ENCODE measurements around the gene ZNF20. TPM values are rescaled to one million over a fixed set of nuclear protein-coding genes. Genes with fewer than 3 reads are reported as not detected.

The ZNF20 gene
- total and polyA plus RNA-seq, 9 of the 15 experiments (the other 6 are each of a cell fraction or from before 2014, with no cell fraction given): 1.4 to 3.7 (median 3.1) TPM

DNA sequence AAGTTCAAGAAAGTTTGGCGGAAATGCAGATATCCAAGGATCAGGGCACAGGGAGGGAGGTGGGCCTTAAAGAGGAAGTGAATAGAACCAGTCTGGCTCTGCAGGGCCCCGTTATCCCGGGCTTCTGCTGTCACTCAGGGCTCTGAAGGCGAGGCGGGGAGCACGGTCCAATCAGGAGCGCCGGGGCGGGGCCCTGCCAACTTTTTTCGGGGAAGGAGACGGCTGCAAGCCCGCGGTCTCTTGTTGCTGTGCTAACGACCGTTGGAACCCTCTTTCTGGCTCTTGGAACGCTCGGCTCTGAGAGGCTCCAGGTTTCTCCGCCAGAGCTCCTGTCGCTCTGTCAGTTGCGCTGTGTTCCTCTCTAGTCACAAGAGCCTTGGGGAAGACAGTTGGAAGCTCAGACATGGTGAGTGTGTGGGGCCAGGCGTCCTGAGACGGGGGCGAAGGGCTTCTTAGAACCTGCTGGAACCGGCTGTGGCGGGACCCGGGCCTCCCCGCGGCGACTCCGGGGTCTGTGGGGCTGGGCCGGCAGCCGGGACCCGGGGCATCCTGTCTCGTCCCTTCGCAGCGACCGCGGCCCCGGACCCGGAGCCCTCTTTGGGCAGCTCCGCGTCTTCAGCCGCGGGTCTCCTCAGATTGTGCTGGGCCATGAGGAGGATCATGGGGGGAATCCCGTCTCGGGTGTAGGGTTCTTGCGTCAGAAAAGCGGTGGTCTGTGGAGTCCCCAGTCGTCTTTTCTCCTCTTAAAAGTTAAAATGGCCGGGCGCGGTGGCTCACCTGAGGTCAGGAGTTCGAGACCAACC is 47.9 kb downstream of the ZNF20 start (continued):
- TF ChIP-seq, protein P1, sequence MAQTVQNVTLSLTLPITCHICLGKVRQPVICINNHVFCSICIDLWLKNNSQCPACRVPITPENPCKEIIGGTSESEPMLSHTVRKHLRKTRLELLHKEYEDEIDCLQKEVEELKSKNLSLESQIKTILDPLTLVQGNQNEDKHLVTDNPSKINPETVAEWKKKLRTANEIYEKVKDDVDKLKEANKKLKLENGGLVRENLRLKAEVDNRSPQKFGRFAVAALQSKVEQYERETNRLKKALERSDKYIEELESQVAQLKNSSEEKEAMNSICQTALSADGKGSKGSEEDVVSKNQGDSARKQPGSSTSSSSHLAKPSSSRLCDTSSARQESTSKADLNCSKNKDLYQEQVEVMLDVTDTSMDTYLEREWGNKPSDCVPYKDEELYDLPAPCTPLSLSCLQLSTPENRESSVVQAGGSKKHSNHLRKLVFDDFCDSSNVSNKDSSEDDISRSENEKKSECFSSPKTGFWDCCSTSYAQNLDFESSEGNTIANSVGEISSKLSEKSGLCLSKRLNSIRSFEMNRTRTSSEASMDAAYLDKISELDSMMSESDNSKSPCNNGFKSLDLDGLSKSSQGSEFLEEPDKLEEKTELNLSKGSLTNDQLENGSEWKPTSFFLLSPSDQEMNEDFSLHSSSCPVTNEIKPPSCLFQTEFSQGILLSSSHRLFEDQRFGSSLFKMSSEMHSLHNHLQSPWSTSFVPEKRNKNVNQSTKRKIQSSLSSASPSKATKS (CRISPR knock-in tag; IDR thresholded peaks at IDR 0.05): no peak
- TF ChIP-seq TAF1 (IDR thresholded peaks at IDR 0.05; ENCODE audit: control insufficient read depth, extremely low read depth, insufficient read depth, low read length, severe bottlenecking) (peak; percentile 79), ZNF263 (CRISPR knock-in tag; IDR thresholded peaks at IDR 0.05; ENCODE audit: borderline replicate concordance) (0 out of 2 replicates have a peak, but pooled peaks have one; percentile 51), RBFOX2 (IDR thresholded peaks at IDR 0.05; ENCODE audit: low read depth, low read length) (peak; percentile 86), NBN (IDR thresholded peaks at IDR 0.05; ENCODE audit: low read depth) (no peak), ZBTB7A (IDR thresholded peaks at IDR 0.05; ENCODE audit: borderline replicate concordance, control insufficient read depth, low read depth, low read length) (0 out of 2 replicates have a peak, but pooled peaks have one; percentile 2)
- TF ChIP-seq, protein P2, sequence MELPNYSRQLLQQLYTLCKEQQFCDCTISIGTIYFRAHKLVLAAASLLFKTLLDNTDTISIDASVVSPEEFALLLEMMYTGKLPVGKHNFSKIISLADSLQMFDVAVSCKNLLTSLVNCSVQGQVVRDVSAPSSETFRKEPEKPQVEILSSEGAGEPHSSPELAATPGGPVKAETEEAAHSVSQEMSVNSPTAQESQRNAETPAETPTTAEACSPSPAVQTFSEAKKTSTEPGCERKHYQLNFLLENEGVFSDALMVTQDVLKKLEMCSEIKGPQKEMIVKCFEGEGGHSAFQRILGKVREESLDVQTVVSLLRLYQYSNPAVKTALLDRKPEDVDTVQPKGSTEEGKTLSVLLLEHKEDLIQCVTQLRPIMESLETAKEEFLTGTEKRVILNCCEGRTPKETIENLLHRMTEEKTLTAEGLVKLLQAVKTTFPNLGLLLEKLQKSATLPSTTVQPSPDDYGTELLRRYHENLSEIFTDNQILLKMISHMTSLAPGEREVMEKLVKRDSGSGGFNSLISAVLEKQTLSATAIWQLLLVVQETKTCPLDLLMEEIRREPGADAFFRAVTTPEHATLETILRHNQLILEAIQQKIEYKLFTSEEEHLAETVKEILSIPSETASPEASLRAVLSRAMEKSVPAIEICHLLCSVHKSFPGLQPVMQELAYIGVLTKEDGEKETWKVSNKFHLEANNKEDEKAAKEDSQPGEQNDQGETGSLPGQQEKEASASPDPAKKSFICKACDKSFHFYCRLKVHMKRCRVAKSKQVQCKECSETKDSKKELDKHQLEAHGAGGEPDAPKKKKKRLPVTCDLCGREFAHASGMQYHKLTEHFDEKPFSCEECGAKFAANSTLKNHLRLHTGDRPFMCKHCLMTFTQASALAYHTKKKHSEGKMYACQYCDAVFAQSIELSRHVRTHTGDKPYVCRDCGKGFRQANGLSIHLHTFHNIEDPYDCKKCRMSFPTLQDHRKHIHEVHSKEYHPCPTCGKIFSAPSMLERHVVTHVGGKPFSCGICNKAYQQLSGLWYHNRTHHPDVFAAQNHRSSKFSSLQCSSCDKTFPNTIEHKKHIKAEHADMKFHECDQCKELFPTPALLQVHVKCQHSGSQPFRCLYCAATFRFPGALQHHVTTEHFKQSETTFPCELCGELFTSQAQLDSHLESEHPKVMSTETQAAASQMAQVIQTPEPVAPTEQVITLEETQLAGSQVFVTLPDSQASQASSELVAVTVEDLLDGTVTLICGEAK (IDR thresholded peaks at IDR 0.05): peak; percentile 54
- TF ChIP-seq, protein P2 (CRISPR knock-in tag; IDR thresholded peaks at IDR 0.05): no peak
